HG02642 (cell line): ENCODE measurements around the gene SPRR1B.
"Not testable (repeated sequence)": the region's sequence is repeated elsewhere in the genome, so short reads cannot be mapped to it uniquely, and the experiment has no call there.

Experiments used
- ATAC-seq: cut with Tn5 transposase; IDR thresholded peaks from one replicate; pipeline ENCODE4 v1.9.1; 2021; ENCODE audit warnings: mild to moderate bottlenecking; ENCODE audit not compliant: unreplicated experiment, poor library complexity

The SPRR1B gene, protein sequence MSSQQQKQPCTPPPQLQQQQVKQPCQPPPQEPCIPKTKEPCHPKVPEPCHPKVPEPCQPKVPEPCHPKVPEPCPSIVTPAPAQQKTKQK

DNA sequence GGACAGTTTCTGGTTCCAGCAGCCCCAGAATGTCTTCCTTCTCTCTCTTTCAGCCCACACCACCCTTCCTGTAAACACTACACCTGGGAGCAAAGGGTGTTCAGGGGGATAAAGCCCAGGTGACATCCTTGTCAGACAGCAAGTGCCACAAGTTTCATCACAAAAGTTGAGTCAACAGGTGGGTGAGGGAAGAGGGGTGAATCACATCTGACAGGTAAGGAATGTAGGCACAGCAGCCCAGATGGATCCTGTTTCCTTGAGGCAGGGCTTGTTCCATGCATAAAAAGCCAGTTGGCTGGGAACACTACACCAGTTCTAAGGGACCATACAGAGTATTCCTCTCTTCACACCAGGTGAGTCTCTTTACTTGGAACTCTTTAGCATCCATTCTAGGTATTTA is at the start of gene SPRR1B:
Gene SPRR1B (plus strand): TSS at position 309 of the 400 bp plus-strand sequence. CDS start 1,143 bp downstream, outside the sequence.
- no peak for ATAC-seq

DNA sequence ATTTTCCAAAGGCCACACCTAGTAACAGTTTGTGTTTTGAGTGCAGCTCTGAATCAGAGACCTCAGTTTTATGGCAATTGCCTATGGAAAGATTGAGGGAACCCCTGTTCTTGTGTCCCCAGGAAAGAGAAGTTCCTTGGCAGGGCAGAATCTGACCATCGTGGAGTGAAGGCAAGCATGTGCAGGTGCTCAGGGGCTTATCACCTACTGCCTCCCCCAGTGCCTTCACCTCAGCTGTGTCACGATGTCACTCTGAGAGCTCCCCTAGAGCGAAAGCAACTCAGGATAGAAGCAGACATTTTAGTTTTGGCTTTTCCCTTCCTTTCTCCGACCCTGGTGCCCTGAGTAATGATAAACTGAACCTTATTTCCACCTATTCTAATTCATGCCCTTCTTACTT is 48.9 kb upstream of the SPRR1B start:
- no peak for ATAC-seq

DNA sequence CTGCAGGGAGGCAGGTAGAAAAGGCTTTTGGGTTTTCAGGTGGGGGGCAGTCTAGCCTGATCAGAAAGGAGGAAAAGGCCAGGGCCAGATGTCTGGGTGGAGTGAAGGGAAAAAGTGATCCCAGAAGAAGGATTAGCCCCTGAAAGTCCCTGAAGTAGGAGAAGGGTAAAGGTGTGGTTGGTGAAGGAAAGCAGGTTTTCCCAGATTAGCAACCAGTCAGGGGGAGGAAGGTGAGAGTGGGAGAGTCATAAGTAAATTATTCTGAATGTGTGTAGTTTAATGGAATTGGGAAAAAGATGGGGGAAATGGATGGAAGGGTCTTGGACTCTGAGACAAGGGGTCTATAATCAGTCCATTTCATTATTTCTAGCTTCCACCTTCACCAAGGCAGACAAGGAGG is 47.8 kb upstream of the SPRR1B start:
- no peak for ATAC-seq

DNA sequence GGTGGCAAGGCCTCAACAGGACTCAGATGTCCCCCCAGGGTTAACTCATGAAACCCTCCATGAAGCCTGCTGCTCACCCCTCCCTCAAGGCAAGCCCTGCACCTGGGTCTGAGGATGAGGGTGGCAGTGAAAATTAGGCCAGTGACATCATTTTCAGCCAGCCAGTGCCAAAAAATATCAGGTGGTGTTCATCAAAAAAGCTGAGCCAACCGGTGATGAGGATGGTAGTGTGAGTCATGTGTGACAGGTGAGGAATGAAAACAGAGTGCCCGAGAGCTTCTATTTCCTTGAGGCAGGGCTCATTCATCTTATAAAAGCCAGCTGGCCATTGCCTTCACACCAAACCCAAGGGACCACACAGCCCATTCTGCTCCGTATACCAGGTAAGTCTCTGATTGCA is 47.3 kb upstream of the SPRR1B start, which contains the start of gene SPRR1A:
Gene SPRR1A (plus strand): TSS at position 339 of the 400 bp plus-strand sequence. CDS start 1,150 bp downstream, outside the sequence.
- ATAC-seq: no peak

DNA sequence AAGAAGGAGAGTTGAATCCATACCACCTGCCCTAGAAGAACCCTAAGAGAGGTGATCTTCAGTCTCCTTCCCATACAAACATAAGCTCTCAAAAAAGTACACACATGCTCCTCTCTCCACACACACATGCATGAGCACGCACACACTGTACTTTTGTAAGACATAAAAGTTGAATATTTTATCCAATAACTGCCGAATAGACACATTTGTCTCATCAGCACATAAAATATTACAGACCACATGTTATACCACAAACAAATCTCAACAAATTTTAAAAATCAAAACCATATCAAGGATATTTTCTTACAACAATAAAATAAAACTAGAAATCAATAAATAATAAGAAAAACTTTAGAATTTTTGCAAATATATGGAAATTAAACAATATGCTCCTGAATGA is 44.4 kb upstream of the SPRR1B start:
- no peak for ATAC-seq

DNA sequence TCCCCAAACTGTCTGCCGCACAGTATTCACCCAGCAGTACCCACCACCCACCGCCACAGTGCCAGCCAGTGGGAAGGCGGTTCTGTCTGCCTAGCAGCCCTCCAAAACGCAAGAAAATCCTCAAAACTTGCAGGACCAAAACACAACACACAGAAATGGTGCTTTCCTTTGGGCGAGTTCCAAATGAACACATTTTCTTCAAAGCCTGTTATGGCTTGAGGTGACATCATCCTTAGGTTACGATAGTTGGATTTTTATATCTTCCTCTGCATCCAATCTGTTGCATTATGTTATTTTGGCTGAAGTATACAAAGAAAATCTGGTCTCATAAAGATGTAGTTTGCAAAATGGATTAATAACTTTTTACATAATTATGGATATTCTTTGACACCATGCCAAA is 37.8 kb upstream of the SPRR1B start:
- ATAC-seq: no peak

DNA sequence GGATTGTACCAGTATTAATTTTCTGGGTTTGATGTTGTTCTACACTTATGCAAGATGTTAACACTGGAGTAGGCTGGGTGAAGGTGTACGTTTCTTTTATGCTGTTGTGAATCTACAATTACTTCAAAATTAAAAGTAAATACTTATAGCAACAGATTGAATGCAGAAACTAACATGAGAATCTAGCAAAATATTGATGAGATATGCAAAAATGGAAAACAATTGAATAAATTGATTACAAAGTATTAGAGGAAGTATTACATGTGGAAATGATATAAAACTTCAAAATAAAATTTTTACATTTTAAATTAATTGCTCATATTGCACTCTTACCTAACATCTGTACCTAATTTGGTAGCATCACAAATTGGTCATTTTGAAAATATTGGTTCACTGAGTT is 35.2 kb upstream of the SPRR1B start:
- no peak for ATAC-seq

DNA sequence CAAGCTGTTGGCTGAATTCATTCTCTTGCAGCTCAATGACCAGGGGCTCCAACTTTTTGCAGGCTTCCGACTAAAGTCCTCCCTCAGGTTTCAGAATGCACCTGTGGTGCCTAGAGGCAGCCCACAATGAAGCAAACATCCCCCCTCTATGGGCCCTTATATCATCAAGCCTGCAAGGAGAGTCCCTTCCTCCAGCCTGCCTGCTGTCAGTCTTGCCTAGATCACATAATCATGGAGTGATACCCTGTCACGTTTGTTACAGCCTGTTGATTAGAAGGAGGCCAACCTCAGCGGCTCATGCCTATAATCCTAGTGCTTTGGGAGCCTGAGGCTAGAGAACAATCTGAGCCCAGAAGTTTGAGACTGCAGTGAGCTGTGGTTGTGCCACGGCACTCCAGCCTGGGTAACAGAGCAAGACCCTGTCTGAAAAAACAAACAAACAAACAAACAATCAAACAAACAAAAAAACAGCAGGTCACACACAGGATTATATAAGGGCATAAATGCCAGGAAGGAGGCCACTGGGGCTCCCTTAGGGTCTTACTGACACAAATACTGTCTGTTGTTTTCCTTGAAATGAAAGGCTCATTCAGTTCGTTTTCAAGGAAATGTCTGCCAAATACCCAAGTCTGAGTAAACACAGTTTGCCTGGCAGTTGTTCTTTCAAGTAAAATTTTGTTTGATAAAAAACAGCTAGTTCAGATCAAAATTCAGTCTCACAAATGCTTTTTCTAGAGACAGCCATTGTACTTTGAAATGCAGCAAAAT is 34.2 kb upstream of the SPRR1B start:
- no peak for ATAC-seq

DNA sequence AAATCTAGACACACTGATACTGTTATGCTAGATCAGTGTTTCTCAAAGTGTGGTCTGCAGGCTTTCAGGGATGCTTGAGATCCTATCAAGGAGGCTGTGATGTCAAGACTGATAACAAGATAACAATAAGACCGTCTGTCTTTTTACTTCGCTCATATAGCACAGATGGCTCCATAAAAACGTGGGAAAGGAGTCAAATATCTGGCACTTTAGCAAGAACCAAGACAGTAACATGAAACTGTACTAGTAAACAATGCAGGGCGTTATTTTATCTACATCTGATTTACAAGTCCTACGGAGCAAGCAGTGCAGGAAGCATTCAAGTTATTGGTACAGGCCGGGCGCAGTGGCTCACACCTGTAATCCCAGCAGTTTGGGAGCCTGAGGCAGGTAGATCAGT is 33.1 kb upstream of the SPRR1B start:
- ATAC-seq: no peak

DNA sequence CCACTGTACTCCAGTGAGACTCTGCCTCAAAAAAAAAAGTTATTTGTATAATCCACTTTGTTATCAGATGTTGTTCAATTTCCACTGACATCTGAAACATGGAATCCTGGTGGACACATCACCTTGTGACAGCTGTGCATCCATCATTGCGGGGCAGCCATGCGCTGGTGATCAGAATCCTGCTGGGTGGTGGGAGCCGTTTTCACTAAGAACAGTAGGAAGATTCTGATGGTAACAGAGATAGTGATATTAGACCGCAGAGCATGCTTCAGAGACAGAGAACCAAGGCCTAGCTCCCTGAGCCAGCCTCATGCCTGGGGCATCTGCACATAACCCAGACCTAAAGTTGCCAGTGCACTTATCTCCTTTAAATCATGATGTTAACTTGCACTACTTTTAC is 32.5 kb upstream of the SPRR1B start:
- no peak for ATAC-seq

DNA sequence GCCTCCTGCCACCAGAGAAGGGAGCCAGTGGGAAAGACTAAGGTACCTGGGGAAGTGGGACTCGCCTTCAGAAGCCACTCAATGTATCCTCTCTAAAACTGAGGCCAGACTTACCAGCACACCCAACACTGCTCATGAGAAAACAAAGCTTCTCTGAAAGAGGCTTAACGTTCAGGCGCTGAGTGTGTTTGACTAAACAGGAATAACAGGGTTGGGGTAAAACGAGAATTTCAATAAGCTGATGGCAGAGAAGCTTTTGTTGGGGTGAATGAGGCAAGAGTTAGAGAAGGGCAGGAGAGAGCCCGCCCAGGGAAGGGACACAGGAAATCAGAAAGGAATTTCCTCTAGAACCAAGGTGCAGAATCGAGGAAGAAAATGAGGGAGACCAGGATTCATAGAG is 31.2 kb upstream of the SPRR1B start:
- no peak for ATAC-seq

DNA sequence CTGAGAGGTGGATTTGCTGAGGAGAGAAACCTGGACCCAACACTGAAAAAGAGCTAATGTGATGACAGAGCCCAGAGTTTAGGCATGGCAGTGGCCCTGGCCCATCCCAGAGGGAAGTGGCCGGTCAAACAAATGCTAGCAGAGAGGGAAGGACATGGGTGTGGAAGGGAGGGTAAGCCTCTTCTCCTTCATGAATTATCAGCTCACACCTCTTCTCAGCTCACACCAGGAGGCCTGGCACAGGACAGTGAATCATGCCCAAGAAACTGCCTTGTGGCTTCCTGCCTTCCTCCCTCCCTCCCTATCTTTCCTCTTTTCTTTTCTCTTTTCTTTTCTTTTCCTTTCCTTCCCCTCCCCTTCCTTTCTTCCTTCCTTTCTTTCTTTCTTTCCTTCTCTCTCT is 30.7 kb upstream of the SPRR1B start:
- ATAC-seq: no peak

DNA sequence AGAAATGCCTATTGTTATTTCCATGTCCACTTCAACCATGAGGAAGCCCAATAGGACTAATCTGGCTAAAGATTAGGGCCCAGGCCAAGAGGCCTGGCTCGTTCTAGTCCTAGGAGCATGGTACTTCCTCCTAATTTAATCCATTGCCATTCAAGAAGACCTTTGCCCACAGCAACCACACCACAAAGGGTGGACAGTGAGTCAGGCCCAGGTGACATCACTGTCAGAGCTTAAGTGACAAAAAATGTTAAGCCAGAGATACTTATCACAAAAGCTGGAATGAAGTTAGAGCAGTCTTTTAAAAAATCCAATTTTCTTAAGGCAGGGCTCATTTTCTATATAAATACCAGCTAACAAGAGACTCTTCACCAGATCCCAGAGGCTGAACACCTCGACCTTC is 29.6 kb upstream of the SPRR1B start, which contains the start of gene SPRR3:
Gene SPRR3 (plus strand): TSS at position 368 of the 400 bp plus-strand sequence. CDS start 1,272 bp downstream, outside the sequence.
- ATAC-seq: no peak

DNA sequence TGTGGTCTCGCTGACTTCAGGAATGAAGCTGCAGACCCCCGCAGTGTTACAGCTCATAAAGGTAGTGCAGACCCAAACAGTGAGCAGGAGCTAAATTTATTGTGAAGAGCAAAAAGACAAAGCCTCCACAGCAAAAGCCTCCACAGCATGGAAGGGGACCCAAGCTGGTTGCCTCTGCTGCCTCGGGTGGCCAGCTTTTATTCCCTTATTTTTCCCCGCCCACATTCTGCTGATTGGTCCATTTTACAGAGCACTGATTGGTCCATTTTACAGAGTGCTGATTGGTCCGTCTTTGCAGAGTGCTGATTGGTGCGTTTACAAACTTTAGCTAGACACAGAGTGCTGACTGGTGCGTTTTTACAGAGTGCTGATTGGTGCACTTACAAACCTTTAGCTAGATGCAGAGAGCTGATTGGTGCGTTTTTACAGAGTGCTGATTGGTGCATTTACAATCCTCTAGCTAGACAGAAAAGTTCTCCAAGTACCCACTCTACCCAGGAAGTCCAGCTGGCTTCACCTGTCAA is 19.7 kb upstream of the SPRR1B start:
- not testable (repeated sequence) for ATAC-seq

DNA sequence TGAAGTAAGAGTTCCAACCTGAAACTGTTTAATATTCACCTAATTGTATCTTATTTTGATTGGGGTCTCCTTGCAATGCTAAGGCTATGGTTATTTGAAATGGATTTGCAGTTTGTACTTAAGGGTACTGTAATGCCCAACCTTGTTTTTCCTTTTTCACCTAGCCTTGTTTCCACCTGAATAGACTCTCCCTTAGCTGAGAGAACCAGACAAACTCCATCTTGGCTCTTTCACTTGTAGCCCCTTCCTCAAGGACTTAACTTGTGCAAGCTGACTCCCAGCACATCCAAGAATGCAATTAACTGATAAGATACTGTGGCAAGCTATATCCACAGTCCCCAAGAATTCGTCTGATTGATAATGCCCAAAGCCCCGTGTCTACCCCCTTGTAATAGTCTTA is 9.2 kb upstream of the SPRR1B start:
- ATAC-seq: not testable (repeated sequence)

DNA sequence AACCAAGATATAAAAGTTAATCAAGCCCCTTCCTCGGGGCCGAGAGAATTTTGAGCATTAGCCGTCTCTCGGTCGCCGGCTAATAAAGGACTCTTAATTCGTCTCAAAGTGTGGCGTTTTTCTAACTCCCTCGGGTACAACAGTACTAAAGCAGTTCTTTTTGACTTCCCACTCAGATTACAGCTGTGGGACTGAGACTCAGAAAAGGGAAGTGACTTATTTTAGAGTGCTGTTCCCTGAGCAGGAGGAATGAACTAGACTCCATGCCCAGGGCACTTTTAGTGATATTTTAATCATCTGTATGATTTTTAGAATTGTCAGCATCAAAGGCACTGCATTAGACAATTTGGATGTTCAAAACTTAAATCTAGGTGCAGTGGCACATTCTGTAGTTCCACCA is 8.7 kb upstream of the SPRR1B start:
- ATAC-seq: not testable (repeated sequence)

DNA sequence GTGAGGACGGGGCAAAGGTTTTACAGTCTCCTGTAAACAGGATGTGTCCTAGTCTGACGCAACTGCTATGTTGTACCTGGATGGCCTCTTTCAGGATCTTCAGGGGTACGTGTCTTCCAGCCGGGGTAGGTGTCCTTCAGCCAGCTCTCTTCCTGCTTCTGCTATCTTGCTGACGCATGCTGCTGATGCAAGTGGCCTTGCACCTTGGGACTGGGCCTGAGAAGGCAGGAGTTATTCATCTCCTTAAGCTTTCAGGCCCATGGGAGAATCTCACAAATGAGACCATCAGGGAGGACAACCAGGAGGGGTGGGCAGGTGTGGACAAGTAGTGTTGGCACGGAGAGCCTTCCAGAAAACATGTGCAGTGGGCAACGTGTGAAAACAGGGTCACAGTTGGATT is 7.9 kb upstream of the SPRR1B start:
- ATAC-seq: no peak

DNA sequence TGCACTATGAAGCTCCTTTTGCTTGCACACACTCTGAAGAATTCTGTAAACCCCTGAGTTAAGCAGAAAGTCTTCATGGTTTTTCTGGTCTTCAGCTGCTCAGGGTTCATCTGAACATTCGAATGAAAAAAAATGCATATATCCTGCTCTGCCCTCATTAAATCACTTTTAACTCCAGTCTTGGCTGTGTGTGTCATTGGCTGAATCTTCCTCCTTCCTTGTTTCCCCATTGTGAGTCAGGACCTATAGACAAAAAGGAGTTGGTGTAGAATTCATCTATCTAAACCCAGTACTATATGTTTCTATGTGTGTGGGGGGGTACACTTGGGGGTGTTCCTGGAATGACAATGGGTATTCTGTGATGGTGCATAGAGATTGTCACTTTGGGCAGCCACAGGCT is 6.6 kb upstream of the SPRR1B start:
- no peak for ATAC-seq

DNA sequence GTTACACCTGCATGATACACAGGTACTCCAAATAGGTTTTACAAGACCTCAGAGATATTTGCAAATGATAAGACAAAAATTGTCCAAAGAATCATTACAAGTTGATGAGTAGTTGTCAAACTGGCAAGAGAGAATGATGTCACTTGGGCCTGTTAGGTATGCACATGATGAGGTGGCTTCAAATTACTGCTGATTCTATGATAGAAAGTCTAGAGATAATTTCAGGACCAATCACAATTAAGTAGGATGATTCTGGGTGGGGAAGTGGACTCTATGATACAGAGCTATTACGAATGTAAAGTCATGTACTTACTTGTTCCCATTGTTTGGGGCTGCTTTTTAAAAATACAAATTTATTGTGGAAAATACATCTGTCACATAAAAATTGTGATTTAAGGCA is 5.2 kb upstream of the SPRR1B start:
- no peak for ATAC-seq

DNA sequence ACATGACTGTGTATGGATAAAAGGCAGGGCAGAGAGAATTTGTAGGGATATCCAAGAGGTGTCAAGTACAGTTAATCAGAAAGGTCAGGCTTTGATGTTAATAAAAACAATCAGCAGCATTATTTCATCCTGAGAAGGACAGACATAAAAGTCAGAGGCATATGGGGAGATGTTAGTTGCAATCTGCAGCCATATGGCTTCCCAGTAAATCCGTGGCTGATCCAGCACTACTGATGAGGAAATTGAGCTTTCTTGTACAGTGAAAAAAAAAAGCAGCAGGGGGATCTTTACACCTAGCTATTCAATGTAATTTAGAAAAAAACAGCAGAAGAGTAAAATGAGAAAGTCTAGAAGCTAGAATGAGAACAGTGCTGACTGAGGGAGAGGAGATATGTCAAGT is 2.2 kb upstream of the SPRR1B start:
- no peak for ATAC-seq

DNA sequence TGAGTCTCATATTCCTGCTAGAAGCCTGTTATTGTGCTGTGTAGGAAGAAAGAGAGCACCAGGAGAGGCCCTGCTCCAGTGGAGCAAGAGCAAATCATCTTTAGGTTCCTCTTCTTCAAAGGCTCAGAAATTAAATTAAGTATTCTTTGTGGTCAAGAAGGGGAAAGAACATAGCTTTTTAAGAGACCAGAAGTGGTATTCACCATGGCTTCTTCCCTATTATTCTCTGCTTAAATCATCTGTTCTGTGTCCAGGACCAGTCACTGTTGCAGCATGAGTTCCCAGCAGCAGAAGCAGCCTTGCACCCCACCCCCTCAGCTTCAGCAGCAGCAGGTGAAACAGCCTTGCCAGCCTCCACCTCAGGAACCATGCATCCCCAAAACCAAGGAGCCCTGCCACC is 1.1 kb downstream of the SPRR1B start:
- ATAC-seq: no peak
